ENCODE results near the gene RASSF8. TPM values are rescaled to one million over a fixed set of nuclear protein-coding genes. Genes with fewer than 3 reads are reported as not detected.

The RASSF8 gene
- total RNA-seq, 1 experiment from 2014 or later, result 41.2 TPM

DNA sequence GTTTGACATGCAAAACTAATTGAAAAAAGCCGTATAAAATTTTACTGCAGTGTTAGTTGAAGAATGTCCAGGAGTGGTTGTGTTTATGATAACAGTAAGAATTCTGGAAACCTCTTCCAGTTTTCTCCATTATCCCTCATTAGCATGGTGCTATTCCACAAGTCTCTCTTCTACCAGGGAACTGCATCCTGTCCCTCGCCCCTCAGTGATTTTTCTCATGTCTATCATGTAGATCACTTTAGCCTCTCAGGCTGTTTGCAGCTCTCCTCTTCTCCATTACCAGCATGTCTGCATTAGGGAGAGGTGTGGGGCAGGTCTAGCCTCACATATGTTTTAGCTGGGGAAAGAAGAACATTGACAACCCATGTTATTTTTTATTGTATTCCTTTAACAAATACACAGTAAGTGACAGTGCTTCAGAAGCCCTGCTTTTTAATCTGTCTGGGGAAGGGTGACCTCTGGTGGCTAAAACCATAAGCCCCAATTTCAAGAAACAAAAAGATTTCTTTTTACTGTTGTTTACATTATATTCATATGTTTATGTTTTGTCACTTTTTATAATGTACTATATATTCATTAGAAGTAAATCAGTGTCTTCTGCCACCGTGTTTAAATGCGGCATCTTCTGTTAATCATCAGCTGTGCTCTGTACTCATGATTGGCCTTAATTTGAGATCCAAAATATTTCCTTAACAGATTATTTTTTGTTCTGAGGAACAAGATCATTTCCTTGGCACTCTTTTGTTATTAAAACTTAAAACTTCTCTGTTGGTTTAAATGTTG lies 70.7 kb downstream of the RASSF8 start:
- DNase-seq (ENCODE audit: low read depth), result peak; percentile 54

DNA sequence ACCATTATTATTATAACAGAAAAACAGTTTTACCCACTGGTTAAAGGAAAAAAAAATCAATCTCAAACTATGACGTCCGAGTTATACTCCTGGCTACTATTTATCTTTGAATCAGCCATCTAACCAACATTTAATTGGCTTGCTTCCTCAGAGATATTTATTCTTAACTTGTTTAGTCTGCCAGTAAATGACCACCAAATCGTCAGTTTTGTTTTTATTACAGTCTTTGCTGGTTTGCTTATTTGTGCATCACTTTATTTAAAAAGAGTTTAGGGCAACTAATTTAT lies 71.2 kb downstream of the RASSF8 start:
- DNase-seq (ENCODE audit: low read depth), result peak; percentile 58

DNA sequence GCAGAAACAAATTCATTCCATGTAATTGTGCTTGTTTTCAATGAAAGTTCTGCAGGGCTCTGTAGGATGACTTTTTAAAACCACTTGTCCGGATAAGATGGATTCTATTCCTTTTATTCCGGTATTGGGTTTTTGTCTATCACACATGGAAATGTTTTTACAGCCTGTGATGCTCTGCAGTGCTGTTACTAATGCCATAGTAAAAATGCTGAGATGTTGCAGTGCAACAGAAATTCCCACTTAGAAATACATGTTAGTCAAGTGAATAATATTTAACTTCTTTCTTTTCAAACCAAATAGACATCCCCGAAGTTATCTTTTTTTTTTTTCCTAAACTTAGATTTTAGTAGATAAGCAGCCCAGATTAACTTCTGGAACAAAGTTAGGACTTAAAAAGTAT lies 71.9 kb downstream of the RASSF8 start:
- no peak for DNase-seq (ENCODE audit: low read depth)

DNA sequence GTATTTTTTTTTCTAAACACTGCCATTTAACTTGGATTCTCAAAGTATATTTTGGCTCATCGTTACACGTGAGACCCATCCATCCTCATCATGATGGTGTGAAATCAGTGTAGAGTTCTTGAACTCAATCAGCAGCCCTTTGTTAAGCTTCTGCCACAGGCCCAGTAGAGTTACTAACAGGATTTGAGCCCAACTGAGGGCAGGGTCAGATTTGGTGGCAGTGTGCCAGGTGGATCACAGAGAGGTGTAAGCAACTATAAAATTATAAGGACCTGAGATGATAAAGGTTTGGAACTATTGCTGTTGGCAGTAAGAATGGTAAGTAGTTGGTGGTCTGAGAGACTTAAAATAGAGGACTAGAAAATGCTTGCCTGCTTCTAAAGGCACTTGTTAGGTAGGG lies 72.8 kb downstream of the RASSF8 start:
- DNase-seq (ENCODE audit: low read depth), result no peak

DNA sequence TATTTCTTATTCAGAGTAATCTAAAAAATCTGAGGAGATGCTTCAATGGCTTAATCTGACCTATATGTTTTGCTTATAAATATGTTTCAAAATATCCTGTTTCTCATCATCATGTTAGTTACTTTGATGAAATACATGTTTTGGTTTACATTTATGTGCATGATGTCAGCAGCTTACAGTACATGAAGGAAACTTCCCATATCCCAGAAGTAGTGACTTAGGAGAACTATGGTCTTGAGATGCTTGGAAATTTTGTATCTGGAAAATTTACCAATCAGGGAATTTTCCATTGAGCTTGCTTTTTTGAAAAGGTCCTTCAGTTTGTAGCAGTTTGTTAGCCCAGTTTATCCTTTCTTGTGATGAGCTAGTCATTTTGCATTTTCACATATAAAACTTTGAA lies 73.3 kb downstream of the RASSF8 start:
- no peak for DNase-seq (ENCODE audit: low read depth)

DNA sequence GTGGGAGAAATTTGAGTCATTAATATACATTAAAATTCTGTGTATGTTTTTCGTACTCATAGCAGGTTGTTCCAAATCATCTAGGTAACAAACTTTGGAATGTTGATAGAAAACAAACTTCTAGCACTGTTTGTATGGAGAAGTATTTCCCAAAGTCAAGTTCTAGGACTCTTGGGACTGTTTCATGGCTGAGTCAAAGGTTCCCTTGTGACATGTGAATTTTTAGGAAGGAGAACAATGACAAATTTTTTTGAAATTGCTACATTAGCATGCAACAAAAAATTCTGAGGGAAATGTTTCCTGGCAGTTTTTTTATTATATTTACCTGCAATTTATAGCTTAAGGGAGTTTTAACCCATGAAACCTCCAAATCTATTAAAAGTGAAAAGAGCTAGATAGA lies 73.8 kb downstream of the RASSF8 start:
- no peak for DNase-seq (ENCODE audit: low read depth)

DNA sequence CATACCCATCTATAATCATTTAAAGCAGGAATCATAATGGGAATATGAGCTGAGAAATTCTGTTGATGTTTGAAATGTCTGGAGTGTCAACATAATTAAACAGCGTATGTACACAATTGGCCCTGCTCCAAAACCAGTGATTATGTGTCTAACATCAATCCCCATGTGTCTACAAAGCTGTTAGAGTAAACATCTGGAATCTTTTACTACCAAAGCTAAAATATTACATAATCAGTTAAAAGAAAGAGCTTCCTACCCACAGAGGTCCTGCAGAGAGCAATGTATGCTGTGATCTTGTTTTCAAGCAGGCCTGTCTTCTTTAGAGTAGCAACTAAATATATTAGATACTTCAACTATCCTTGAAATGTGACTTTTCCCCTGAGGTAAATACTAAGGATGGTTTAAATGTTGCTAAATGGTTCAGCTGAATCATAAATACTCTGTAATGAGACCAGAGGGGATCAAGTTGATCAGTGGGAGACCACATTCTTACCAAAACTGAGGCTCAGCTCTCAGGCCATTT lies 74.3 kb downstream of the RASSF8 start:
- no peak for DNase-seq (ENCODE audit: low read depth)

DNA sequence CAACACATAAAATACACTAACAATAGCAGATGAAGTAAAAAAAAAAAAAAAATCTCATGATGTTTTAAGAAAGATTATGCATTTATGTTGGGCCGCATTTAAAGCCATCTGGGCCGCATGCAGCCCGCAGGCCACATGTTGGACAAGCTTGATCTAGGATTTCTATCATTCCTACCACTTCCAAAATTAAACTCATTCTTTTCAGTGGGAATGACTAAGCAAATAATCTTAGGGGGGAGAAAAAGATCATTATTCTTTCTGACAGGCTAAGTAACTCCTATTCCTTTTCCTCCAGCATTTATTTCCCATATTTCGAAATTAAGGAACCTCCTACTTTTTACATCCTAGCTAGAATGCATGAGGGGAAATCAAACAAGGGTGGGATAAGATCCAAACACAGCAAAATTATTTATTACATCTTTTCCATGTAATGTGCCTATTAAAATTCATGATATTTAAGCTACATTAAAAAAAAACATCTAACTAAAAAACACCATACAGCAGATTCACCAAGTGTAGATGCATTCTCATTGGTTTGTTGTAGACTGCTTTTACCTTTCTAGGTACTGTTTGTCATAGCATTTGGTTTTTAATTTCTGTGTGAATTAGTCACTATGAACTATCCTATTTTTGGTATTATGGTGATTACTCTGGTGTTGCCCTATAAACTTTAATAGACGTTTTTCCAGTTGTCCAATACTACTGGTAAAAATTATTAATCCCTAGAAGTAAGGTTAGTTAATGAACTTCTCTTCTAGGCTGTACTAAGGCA lies 76.1 kb downstream of the RASSF8 start:
- DNase-seq (ENCODE audit: low read depth), result peak; percentile 32

DNA sequence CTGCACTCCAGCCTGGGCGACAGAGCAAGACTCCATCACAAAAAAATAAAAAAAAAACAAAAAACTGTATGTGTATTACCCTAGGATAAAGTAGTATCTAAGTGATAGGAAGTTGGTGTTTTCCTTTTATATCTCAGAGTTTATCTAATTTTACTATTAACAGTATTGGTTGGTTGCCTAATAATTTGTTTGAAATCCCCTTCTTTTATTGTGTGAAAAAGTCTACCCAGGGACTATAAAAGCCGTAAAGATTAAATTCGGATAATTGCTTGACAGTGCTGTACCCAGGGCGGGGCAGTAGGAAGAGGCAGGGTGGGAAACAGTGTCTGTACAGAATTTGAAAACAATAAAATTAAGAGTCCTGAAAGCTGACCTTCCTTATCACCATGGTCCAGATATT lies 78.4 kb downstream of the RASSF8 start:
- DNase-seq (ENCODE audit: low read depth), result no peak

DNA sequence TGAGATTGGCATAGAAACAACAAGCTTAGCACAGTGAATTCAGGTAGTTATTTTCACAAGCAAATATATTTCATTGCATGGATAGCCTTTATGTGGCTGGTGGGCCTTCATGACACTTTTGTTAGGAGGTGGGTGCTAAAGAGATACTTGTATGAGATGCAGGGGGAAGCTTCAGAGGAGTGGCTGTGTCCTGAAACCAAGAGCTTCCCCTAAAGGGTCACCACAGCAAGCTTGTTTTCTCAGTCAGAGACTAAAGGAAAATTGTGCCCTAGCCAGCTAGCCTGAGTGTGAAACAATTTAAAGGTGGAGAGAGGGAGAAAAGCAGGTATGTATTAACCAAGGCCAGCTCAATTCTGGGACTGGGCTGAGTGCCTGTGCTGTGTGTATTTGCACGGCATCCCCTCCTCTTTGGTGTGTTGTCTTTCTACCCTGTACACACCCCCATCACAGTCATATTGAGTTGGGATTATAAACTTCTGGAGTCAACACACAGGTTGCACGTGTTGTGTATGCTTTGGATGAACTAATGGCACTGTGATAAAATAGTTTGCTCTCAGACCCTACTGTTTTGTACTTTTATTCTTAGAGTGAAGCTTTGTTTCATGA lies 79.2 kb downstream of the RASSF8 start:
- DNase-seq (ENCODE audit: low read depth), result no peak

DNA sequence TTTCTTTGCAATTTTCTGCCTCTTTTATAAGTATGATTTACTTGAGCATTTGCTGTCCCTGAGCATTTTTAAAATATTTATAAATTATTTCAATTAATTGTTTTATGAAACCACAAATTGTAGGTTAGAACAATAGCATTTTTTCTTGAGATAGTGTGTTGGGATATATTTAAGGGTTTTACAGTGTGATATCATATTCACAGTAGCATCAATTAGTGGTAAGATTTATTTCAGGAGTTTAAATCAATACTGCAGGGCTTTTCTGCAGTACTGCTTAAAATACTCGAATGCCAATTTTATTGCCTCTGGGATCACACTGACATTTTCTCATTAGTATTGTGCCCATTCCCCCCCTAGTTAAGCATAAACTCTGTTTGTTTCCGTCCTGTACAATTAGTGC lies 84.2 kb downstream of the RASSF8 start:
- DNase-seq (ENCODE audit: low read depth), result no peak

DNA sequence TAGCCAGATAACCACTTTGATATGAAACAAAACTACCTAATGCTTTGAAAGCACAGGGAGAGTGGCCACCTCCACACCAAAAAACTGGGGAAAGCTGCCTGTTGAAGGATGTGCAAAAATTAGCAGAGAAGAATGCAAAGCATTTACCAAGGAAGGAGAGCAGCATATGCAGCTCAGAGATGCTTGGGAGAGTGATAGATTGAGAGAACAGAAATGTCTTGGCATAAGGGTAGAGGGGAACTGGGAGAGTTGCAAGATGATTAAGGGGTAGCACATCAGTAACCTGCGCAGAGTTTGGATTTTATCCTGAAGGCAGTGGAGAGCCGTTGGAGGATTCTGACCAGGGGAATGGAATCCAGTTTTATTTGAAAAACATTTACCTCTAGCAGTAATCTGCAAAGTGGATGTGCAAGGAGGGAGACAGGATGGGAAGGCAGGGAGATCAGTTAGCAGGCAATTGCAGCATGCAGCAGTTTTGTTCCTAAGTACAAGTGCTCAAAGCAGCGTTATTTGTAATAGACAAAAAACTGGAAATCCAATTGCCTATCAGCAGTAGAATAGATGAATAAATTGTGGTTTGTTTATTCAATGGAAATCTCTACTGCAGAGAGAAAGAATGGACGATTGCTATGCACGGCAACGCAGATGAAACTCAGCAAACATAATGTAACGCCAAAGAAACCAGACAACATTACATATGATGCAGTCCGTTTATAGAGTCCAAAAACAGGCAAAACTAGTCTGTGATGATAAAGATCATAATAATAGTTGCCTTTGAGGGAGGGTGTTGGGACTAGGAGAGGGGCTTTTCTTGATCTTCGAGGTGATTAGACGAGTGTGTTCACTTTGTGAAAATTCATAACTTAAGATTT lies 84.9 kb downstream of the RASSF8 start:
- DNase-seq (ENCODE audit: low read depth), result no peak

DNA sequence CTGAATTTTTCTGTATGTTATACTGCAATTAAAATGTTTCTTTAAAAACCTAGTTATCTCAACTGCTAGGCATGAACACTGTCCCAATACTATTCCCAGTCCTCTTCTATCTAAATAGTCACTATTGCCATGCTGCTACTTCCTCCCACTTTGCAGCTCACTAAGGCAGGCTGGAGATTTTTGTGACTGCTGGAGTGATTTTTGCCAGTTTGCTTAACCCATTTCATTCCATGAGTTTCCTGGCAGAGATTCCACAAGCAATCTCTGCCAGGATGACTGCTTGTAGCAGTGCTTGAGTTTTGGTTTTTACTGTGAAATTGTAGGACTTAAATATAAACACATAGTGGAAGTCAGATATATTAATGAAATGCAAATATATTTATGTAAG lies 85.5 kb downstream of the RASSF8 start:
- peak; percentile 44 for DNase-seq (ENCODE audit: low read depth)

DNA sequence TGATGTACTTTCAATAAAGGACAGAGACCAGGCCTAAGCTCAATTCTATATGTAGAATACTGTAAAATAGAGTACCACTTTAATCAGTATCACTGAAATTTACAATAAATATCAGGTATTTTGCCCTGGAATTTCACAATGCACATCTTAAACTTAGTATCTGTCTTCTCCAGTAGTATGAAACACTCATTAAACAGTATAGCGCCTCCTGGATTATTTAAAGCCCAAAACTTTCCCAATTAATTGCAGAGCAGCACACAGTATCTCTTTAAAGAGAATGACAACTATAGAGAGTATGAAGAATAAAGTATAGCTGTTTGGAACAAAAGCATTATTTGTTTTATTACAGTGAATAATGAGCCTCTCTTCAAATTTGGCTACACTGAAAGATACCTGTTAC lies 86.1 kb downstream of the RASSF8 start:
- DNase-seq (ENCODE audit: low read depth), result no peak

DNA sequence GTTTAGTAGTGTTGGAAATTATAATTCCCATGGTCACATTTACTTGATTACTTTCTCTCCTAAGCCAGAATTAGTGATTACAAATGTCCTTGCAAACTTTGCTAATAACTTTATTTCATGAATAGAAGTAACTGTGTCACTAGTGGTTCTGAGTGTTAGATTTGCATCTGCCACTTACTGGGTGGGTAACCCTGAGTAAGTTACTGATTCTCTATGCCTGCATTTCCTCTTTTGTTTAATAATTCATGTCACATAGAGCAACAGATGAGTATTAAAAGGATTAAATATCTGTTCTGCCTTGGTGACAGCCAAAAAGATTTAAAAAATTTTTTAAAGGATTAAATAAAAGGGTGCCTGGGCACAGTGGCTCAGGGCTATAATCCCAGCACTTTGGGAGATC lies 87.7 kb downstream of the RASSF8 start:
- no peak for DNase-seq (ENCODE audit: low read depth)

DNA sequence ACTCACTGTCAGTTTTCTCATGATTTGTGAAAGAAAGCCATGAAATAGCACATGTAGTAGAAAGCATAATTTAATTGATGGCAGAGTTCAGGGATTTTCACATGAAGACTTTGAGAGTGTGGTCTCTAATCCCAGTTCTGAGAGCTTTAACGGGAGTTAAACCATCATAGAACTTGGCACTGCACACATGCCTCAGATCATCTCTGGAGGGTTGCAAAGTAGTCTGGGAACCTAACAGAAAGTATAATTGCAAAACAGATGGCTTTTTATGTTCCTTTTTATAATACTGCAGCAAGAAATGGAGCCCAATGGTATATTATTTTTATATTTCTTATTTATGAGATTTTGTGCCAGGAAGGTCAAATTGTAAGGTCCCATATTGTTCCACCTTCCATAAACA lies 88.4 kb downstream of the RASSF8 start:
- DNase-seq (ENCODE audit: low read depth), result no peak

DNA sequence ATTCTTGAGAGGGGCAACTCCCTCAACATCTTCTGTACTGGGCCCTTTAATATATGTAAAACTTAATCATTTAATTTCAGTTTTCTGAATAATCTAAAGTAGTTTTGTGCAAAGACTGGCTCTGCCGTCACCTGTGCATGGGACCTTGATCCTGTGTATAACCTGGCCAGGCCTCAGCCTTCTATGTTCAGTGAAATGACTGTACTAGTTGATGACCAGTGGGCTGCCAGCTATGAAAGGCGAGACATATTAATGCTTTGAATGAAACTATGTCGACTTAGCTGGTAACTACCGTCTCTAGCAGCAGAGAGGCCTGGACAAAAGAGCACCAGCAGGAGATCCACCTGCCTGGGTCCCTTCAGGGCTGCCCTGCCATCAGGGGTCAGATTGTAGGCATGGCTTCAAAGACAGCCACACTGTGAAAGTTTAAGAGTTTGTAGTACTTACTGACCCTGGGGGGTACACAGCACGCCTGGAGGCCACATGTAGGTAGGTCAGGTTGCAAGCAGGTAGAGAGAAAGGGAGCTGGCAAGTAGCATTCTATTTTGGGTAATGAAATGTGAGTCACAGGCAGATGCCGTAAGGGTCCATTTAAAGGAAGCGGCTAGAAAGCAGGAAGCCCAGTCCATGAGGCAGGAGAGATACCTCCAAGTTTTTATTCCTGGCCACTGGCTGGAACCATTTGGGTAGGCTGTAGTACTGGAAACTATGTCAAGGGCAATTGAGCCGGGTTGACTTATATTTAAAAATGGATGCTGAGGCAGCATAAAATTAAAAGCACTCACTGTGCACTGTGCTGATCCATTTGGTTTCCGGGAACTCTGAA lies 89.1 kb downstream of the RASSF8 start:
- peak; percentile 47 for DNase-seq (ENCODE audit: low read depth)

DNA sequence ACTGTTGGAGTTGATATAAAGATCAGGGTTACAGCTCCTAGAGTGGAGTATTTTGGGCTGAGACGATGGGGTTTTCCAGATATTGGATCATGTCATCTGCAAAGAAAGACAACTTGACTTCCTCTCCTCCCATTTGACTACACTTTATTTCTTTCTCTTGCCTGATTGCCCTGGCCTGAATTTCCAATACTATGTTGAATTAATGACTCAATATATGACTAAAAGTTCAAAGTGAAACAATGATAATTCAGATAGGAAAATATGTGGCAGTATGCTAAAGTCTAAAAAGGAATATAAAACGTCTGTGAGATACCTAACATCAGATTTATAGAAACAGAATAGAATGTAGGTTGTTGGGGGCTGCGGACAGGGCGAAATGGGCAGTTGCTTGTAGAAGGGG lies 94.2 kb downstream of the RASSF8 start:
- no peak for DNase-seq (ENCODE audit: low read depth)

DNA sequence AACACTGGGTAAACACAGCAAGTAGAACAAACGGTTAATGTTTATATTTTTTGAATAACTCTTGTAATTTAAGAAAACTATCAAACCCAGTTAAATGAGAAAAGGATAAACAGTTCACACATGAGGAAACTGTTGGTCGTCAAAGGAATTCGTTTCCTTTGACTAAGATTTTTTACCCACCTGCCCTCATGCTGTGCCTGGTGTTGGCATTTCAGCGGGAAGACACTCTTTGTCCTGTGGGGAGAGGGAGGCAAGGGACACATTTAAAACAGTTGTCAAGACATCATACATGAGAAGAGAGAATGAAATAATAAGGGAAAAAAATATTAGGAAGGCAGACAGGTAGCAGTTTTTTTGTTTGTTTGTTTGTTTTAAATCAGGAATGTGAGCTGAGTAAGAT lies 95.9 kb downstream of the RASSF8 start:
- no peak for DNase-seq (ENCODE audit: low read depth)

DNA sequence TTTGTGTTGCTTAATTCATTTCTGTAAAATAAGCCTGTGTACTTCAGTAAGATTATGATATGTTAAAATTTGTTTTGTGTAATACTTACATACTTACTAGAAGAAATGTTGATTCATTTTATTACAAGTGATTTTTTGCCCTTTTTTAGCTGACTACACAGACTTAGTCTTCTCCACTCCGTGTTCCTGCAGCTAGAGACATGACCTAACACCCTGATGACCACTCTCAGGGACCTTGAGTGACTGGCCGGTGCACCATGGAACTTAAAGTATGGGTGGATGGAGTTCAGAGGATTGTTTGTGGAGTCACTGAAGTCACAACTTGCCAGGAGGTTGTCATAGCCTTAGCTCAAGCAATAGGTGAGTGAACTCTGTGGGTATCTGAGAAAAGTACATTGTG lies 96.6 kb downstream of the RASSF8 start:
- DNase-seq (ENCODE audit: low read depth), result no peak

DNA sequence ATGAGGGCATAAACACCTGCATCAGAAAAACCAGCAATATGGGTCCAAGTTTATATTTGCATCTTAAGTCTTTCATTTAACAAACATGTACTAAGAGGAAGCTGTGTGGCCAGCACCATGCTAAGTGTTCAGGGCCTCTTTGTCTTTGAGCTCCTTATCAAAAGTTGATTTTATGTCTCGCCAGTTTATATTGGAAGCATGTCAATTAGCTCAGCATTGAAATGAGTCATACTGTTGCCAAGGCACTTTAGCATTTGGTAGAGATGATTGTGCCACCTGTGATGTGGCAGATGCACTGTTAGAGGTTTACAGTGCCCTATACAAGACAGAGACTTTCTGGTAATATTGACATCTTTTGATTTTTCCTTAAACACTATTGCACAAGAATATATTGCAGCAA lies 97.9 kb downstream of the RASSF8 start:
- peak; percentile 86 for DNase-seq (ENCODE audit: low read depth)
